Activated CD8-positive, alpha-beta memory T cell treated with anti-CD3 and anti-CD28 coated beads, Interleukin-2, amount 10 ng/mL, durations not matched to agents 7 days and 5 days (primary cell): ENCODE measurements around the gene HS3ST3B1. TPM values are rescaled to one million over a fixed set of nuclear protein-coding genes. Genes with fewer than 3 reads are reported as not detected.

Source experiments
- ATAC-seq: fragments of 150-1000 bp; cut with Tn5 transposase; one replicate; pipeline ENCODE4 v1.10.0; 2021; ENCODE audit warnings: moderate library complexity
- CTCF ChIA-PET: fragments of 350-600 bp; sonication (Branson Sonifier 250); formaldehyde crosslinking; loops from one replicate; lab custom pipeline; 2021; ENCODE audit warnings: antibody characterized with exemption; lab: Charles Lee
- DNase-seq: peaks from one replicate; pipeline ENCODE4 v3.0.0-alpha.2; 2020
- H3K27ac Mint-ChIP-seq: one replicate; pipeline ENCODE4 v1.8.0; 2021; ENCODE audit warnings: mild to moderate bottlenecking, mixed read lengths
- H3K27me3 Mint-ChIP-seq: one replicate; pipeline ENCODE4 v1.8.0; 2021; ENCODE audit warnings: mixed read lengths
- H3K36me3 Mint-ChIP-seq: one replicate; pipeline ENCODE4 v1.8.0; 2021; ENCODE audit warnings: mild to moderate bottlenecking, mixed read lengths
- H3K4me1 Mint-ChIP-seq: one replicate; pipeline ENCODE4 v1.8.0; 2021; ENCODE audit warnings: mixed read lengths
- H3K4me3 Mint-ChIP-seq: one replicate; pipeline ENCODE4 v1.8.0; 2021; ENCODE audit warnings: mild to moderate bottlenecking, moderate library complexity, mixed read lengths
- H3K9me3 Mint-ChIP-seq: one replicate; pipeline ENCODE4 v1.8.0; 2022; ENCODE audit warnings: low read depth, mixed read lengths
- total RNA-seq, 2 experiments: library from RNA; stranded (reverse); gene quantifications; one replicate each; pipeline ENCODE4 v1.2.3, GENCODE V29; 2021

Gene HS3ST3B1
- total RNA-seq, 2 experiments from 2014 or later = 6.9 to 24.9 TPM

DNA sequence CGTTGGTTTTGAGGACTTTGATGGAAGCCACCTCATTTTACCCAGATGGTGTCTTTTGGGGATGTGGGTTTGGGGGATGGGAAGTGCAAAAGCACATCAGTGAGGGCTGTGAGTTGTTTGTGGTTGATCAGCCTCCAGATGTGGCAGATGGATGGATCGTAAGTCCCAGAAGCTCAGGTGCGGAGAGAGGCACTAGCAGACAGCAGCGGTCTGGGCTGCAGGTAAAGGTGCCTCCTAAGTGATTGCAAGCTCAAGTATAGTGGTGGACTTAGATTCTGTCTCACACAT, 18.0 kb downstream of the HS3ST3B1 start:
- Mint-ChIP-seq H3K4me1 (peaks cover 28% of the 10 kb centered on the region), H3K9me3 (no peaks in the 10 kb centered on the region), H3K36me3 (no peaks in the 10 kb centered on the region), H3K4me3 (no peak overlapping the region), H3K27ac (no peak overlapping the region), H3K27me3 (no peaks in the 10 kb centered on the region)
- CTCF ChIA-PET = interaction anchor here (1.6 kb wide), 1 partner anchor 16 kb away, joined by 4 read pairs; no protein-coding TSS in a partner anchor
- no peak for DNase-seq
- no peak for ATAC-seq

DNA sequence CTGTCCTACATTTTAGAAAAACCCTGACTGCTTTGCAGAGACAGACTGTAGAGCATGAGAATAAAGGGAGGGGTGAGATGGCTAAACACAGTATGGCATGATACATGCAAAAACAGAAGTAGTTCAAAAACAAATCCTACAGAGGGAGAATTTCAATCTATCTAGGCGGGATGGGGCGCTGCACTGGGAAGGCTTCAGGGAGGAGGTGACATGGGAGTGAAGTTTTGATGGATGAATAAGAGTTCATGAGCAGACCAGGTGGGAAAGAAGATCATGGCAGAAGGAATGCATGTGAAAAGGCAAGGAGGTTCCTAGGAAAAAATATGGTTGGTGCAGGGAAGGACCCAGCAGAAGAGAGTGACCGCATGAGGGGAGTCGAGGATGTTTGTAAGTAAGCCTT, 19.2 kb downstream of the HS3ST3B1 start:
- H3K36me3 Mint-ChIP-seq = no peaks in the 10 kb centered on the region
- CTCF ChIA-PET = no interaction called here
- no peaks in the 10 kb centered on the region for H3K9me3 Mint-ChIP-seq
- no peaks in the 10 kb centered on the region for H3K27me3 Mint-ChIP-seq
- no peak overlapping the region for H3K27ac Mint-ChIP-seq
- H3K4me3 Mint-ChIP-seq = no peak overlapping the region
- DNase-seq = no peak
- no peak for ATAC-seq
- peaks cover 28% of the 10 kb centered on the region for H3K4me1 Mint-ChIP-seq

DNA sequence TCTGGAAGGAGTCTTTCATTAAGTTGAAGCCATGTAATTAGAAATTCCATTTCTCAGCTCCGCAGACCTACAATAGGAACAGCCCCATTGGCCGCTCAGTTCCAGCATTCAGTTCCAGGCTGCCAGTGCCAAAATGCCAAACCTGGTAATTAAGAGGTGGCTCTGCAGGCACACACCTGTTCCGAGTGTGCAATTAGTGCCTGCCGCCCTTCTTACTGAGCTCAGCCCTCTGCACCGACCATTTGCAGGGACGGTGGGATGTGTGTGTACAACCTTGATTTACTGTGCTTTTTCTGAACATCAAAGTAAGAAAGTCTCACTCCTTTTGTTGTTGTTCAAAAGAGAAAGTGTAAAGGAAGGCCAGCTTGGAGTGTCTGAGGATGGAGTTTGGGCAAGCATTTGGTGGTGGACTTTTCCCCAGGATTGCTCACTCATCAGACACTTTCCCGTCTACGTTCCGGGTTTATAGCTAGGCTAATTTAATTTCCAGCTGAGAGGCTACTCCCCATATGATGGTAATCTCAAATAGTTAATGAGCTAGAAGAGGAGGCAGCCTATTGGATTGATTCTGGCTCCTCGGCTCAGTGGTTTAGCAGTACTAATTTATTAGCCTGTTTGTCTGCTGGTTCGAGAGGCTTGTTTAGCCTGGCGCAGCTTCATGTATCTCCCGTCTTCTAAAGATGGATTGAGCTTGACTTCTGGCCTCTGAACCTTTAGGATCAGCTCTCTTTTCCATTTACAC, 20.0 kb downstream of the HS3ST3B1 start:
- Mint-ChIP-seq H3K27ac (no peak overlapping the region), H3K27me3 (no peaks in the 10 kb centered on the region), H3K9me3 (no peaks in the 10 kb centered on the region), H3K4me1 (peaks cover 28% of the 10 kb centered on the region), H3K4me3 (no peak overlapping the region), H3K36me3 (peaks cover 1% of the 10 kb centered on the region)
- CTCF ChIA-PET = interaction anchor here (1.9 kb wide), 1 partner anchor 20 kb away, joined by 8 read pairs; the partner anchor contains the start of gene HS3ST3B1
- no peak for DNase-seq
- no peak for ATAC-seq

DNA sequence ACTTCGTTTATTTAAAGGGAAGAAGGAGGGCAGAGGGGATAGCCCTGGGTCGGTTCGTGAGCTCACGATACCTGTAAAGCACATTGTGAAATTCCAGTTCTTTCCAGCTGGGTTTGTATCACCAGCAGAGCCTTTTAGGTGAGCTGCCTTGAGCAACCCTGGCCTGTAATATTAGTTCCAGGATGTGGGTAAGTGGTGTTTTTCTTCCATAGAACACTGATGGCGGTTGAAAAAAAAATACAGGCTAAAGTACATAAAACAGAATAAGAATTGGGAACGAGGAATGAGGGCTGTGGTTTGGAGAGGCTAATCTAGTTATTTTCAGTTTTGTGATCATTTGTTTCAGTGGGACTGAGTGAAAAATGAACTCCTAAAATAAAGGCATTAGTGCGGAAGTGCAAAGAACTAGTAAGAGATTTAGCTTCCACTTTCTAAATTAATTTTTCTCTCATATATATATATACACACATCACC, 20.6 kb downstream of the HS3ST3B1 start:
- Mint-ChIP-seq H3K4me3 (no peak overlapping the region), H3K36me3 (peaks cover 3% of the 10 kb centered on the region), H3K27ac (peak overlapping the region; percentile 52), H3K4me1 (peaks cover 28% of the 10 kb centered on the region), H3K9me3 (no peaks in the 10 kb centered on the region), H3K27me3 (no peaks in the 10 kb centered on the region)
- DNase-seq = no peak
- peak; percentile 27 for ATAC-seq
- CTCF ChIA-PET = interaction anchor here (1.9 kb wide), 1 partner anchor 20 kb away, joined by 8 read pairs; the partner anchor contains the start of gene HS3ST3B1

DNA sequence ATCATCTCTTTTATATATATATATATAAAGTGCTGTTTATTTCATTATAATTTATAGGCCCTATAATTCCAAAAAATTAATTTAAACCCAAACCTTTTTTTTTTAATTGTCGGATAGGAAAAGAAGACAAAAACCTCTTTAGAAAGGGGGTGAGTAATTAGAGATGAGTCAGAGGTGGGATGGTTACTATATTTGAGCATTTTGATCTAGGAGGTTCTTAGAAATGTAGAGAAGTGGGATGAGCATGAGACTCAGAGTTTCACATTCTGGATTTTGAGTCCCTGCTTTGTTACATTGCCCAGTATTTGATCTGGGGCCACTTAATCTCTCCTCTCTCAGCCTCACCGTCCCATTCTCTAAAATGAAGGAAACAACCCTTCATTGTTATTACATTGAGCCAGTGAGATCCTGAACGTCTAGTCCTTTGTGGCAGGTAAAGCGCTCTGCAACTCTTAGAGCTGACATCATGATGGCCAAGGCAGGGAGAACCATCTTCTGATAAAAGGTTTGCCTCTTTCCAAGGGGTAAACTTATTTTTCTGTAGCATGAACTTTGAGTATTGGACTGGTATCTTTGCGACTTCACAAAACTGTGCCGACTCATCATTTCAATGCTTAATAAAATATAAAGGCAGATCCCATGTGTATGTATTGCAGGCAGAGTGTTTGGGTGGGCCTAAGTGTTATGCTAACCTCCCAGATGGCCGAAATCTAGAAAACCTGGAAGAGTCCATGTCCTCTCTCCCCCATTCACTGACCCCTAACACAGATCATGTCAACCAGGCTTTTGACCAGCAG, 21.3 kb downstream of the HS3ST3B1 start:
- Mint-ChIP-seq H3K27me3 (no peaks in the 10 kb centered on the region), H3K36me3 (peaks cover 5% of the 10 kb centered on the region), H3K9me3 (no peaks in the 10 kb centered on the region), H3K27ac (no peak overlapping the region), H3K4me3 (no peak overlapping the region), H3K4me1 (peaks cover 28% of the 10 kb centered on the region)
- CTCF ChIA-PET = interaction anchor here (1.9 kb wide), 1 partner anchor 21 kb away, joined by 8 read pairs; the partner anchor contains the start of gene HS3ST3B1
- DNase-seq (no peak), ATAC-seq (no peak)

DNA sequence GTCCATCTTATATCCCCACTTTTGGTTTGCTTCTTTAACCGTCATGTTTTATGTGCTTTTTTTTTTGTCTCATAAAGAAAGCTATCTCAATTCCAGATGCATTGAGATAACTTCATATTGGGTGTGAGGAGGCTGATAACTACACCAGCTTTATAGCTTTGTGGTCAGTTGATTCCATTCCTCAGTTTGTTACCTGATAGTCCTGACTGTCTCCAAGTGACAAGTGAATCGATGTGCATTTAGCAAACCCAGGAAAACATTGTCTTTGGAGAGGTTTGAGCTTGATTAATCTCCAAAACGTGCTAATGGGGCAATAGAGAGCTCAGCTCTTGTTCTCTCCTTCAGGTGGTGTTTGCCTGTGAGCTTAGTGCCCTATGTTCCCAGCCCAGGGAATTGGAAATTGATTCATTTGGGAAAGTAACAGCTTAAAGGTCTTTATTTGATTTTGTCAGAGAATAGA, 22.7 kb downstream of the HS3ST3B1 start:
- CTCF ChIA-PET = no interaction called here
- ATAC-seq = no peak
- Mint-ChIP-seq H3K4me3 (no peak overlapping the region), H3K9me3 (no peaks in the 10 kb centered on the region), H3K4me1 (peaks cover 24% of the 10 kb centered on the region), H3K27me3 (no peaks in the 10 kb centered on the region), H3K27ac (no peak overlapping the region), H3K36me3 (peaks cover 5% of the 10 kb centered on the region)
- no peak for DNase-seq

DNA sequence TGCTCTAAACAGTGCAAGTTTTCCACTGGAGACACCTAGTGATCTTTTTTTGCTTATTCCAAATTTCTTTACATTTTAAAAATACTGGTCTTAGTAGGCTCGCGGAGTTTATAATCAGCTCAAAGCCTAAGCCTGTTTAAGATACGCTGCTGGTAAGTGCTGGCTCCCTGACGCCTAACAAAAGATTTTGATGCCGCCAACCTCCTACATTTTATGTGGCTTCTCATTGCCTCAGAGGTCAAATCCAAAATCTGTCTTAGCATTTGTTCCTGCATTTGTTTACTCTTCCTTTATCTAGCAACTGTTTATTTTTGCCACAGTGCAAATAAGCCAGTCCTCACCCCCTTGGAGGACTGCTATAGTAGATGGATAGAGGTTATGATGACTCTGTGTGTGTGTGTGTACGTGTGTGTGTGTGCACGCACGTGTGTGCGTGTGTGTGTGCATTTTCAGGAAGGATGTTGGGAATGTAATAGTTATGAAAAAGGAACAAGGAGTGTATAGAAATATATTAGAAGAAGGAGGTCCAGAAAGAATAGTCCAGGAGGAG, 24.8 kb downstream of the HS3ST3B1 start:
- H3K9me3 Mint-ChIP-seq = no peaks in the 10 kb centered on the region
- H3K36me3 Mint-ChIP-seq = peaks cover 5% of the 10 kb centered on the region
- H3K27ac Mint-ChIP-seq = no peak overlapping the region
- ATAC-seq = no peak
- H3K27me3 Mint-ChIP-seq = no peaks in the 10 kb centered on the region
- CTCF ChIA-PET = no interaction called here
- no peak for DNase-seq
- peaks cover 27% of the 10 kb centered on the region for H3K4me1 Mint-ChIP-seq
- no peak overlapping the region for H3K4me3 Mint-ChIP-seq

DNA sequence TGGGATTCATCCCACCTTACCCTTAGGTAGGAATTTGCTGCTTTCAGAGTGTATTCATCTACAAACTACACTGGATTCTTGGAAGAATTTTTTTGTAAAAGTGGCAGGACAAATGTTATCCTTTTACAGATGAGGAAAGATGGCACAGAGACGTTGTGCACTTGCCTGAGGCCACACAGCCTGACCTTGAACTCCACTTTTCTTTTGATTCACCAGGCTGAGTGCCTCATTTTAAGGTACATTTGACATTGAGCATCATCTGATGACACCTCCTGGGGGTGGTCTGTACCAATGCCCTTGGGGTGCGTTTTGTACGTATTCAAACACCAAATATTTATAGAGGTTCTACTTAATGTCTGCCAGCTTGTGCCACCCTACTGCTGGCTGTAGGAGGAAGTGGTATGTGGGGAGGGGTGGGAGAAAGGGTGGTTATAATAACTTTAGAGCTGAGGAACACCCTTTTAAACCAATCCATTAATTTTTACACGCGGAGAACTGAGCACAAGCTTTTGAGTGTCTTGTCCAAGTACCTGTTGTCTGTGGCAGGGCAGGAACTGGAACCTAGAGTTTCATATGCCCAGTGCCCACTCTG, 29.1 kb downstream of the HS3ST3B1 start:
- CTCF ChIA-PET = no interaction called here
- no peaks in the 10 kb centered on the region for H3K27me3 Mint-ChIP-seq
- no peak overlapping the region for H3K4me3 Mint-ChIP-seq
- peaks cover 5% of the 10 kb centered on the region for H3K36me3 Mint-ChIP-seq
- H3K4me1 Mint-ChIP-seq = peaks cover 20% of the 10 kb centered on the region
- no peak for DNase-seq
- H3K9me3 Mint-ChIP-seq = no peaks in the 10 kb centered on the region
- no peak for ATAC-seq
- no peak overlapping the region for H3K27ac Mint-ChIP-seq

DNA sequence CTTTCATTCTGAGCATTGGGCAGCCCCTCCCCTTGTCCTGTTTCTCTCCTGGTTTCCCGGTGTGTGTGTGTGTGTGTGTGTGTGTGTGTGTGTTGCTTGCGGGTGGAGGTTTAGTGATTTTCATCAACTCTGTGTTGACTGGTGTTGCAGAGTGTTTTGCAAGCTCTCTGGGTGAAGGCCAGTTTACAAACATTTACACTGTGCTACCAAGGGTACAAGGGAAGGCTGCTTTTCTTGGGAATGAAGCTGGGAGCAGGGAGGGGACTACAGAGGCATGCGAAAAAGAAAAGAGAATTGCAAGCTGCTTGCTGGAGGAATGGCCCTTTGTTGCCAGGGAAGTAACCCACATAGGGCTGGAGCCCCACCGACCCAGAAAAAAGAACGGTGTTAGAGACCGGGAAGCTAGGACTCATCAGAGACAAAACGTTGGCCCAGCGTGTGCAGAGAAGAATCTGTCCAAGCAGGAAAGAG, 29.6 kb downstream of the HS3ST3B1 start:
- Mint-ChIP-seq H3K27me3 (no peaks in the 10 kb centered on the region), H3K4me3 (no peak overlapping the region), H3K4me1 (peaks cover 23% of the 10 kb centered on the region), H3K9me3 (no peaks in the 10 kb centered on the region), H3K36me3 (peaks cover 5% of the 10 kb centered on the region), H3K27ac (no peak overlapping the region)
- DNase-seq (no peak), ATAC-seq (no peak)
- CTCF ChIA-PET = no interaction called here

DNA sequence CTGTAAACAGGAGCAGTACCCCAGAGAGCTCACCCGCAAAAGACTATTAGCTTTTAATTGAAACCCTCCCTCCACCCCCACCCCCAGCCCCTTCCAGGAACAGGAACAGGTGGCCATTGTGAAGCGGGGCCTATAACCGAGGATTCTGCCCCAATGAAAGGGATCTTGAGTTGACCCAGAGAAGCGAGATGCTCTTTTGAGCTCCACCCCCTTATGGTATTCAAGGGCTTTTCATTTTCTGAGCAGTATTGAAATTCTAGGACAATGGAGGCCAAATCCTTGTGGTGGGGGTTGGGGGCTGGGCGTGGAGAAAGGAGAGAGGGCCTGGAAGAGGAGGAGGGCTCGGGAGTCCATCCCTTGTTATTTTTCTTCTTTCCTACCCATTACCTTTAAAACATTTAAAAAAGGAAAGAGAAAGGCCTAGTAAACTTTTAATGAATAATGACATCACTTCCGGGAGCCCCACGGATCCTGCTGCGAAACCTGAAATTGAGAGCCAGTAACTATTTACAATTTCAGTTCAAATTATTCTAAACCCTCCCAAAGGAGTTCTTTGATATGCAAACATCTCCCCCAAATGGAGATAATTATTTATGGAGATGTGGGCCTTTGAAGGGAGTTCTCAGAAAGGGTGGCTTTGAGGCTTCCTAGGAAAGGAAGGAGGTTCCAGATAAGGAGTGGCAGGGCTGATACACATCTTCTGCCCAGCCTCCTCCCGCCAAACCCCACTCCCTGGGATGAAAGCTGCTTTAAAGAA, 30.5 kb downstream of the HS3ST3B1 start:
- DNase-seq = no peak
- CTCF ChIA-PET = no interaction called here
- ATAC-seq = no peak
- no peaks in the 10 kb centered on the region for H3K27me3 Mint-ChIP-seq
- no peak overlapping the region for H3K4me3 Mint-ChIP-seq
- no peak overlapping the region for H3K27ac Mint-ChIP-seq
- H3K36me3 Mint-ChIP-seq = peaks cover 2% of the 10 kb centered on the region
- H3K9me3 Mint-ChIP-seq = no peaks in the 10 kb centered on the region
- H3K4me1 Mint-ChIP-seq = peaks cover 29% of the 10 kb centered on the region

DNA sequence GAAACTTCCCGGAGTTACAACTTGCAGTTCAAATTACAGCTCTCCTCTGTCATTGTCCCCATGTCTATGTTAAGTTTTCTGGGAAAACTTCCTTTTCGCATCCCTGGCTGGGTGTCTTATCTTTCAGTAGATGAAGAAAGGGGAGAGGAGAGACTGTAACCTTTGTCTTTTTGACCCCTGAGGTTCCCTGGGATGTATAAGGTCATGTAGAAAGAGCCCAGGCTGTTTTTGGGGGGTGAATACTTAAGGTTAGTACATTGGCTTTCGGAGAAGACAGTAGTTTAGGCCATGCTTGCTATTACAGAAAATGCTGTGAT, 31.1 kb downstream of the HS3ST3B1 start:
- H3K4me3 Mint-ChIP-seq = no peak overlapping the region
- ATAC-seq = no peak

DNA sequence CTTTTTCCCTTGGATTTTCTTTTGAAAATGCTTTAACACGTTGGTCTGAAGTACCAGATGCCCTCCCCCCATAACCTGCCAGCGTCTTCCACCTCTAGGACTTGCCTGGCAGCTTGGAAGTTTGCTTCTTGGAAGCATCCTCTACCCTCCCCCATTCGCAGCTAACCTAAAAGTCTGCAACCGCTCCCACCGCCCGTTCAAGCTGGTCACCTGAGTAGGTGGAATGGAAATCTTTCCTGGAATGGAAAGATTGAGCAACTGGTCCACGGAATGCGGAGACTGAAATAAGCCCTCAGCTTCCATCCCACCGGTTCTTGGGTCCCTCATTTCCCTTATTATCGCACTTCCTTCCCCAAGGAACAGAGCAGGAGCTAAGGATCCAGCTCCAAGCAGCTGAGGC, 31.4 kb downstream of the HS3ST3B1 start:
- CTCF ChIA-PET = interaction anchor here (1.2 kb wide), 1 partner anchor 193 kb away, joined by 3 read pairs; no protein-coding TSS in a partner anchor
- Mint-ChIP-seq H3K27ac (no peak overlapping the region), H3K9me3 (no peaks in the 10 kb centered on the region), H3K36me3 (no peaks in the 10 kb centered on the region), H3K4me3 (no peak overlapping the region), H3K4me1 (peaks cover 34% of the 10 kb centered on the region), H3K27me3 (no peaks in the 10 kb centered on the region)
- DNase-seq (no peak), ATAC-seq (no peak)

More for the DNA sequence above, 31.1 kb downstream of the HS3ST3B1 start:
- H3K4me1 Mint-ChIP-seq = peaks cover 32% of the 10 kb centered on the region
- CTCF ChIA-PET = no interaction called here
- H3K36me3 Mint-ChIP-seq = peaks cover under 1% of the 10 kb centered on the region
- no peaks in the 10 kb centered on the region for H3K9me3 Mint-ChIP-seq
- DNase-seq = no peak
- H3K27ac Mint-ChIP-seq = no peak overlapping the region
- no peaks in the 10 kb centered on the region for H3K27me3 Mint-ChIP-seq
